GM18502 (cell line): ENCODE results near the gene FAM171A1.

Experiments
- ATAC-seq: cut with Tn5 transposase; IDR thresholded peaks from one replicate; pipeline ENCODE4 v1.9.1; 2021; ENCODE audit warnings: mild to moderate bottlenecking; ENCODE audit not compliant: unreplicated experiment, poor library complexity

FAM171A1 gene

GRCh38 chr10:15254808-15255648, 116.1 kb downstream of the FAM171A1 start:
- peak; percentile 56 for ATAC-seq

- peak; percentile 22 for ATAC-seq
Observed at GRCh38 chr10:15253951-15254807, 116.9 kb downstream of the FAM171A1 start.

- no peak for ATAC-seq
Observed at GRCh38 chr10:15252396-15252795, 118.7 kb downstream of the FAM171A1 start.

GRCh38 chr10:15251791-15252380, 119.2 kb downstream of the FAM171A1 start:
- ATAC-seq: no peak

- no peak for ATAC-seq
Observed at GRCh38 chr10:15245530-15245929, 125.6 kb downstream of the FAM171A1 start.

GRCh38 chr10:15244635-15245197, 126.4 kb downstream of the FAM171A1 start:
- ATAC-seq: no peak

GRCh38 chr10:15242261-15242840, 128.7 kb downstream of the FAM171A1 start:
- no peak for ATAC-seq

- ATAC-seq: no peak
Observed at GRCh38 chr10:15241306-15241705, 129.8 kb downstream of the FAM171A1 start.

GRCh38 chr10:15238555-15239335, 132.3 kb downstream of the FAM171A1 start:
- ATAC-seq: no peak

- ATAC-seq: no peak
Observed at GRCh38 chr10:15237351-15237750, 133.7 kb downstream of the FAM171A1 start.

- no peak for ATAC-seq
Observed at GRCh38 chr10:15236340-15236739, 134.7 kb downstream of the FAM171A1 start.

- ATAC-seq: no peak
Observed at GRCh38 chr10:15232279-15232678, 138.8 kb downstream of the FAM171A1 start.

GRCh38 chr10:15231426-15231825, 139.7 kb downstream of the FAM171A1 start:
- no peak for ATAC-seq

GRCh38 chr10:15230257-15230656, 140.8 kb downstream of the FAM171A1 start:
- no peak for ATAC-seq

- ATAC-seq: no peak
Observed at GRCh38 chr10:15229268-15229667, 141.8 kb downstream of the FAM171A1 start.

- no peak for ATAC-seq
Observed at GRCh38 chr10:15228426-15228825, 142.7 kb downstream of the FAM171A1 start.

- ATAC-seq: no peak
Observed at GRCh38 chr10:15227611-15228372, 143.3 kb downstream of the FAM171A1 start.

- ATAC-seq: no peak
Observed at GRCh38 chr10:15225511-15225910, 145.6 kb downstream of the FAM171A1 start.

- no peak for ATAC-seq
Observed at GRCh38 chr10:15224948-15225347, 146.1 kb downstream of the FAM171A1 start.
